NCI-H2227 (cell line): Measurements from ENCODE around the gene KRTAP10-11.
"Not testable (repeated sequence)": the region's sequence is repeated elsewhere in the genome, so short reads cannot be mapped to it uniquely, and the experiment has no call there.

Experiments used
- DNase-seq: peaks from one replicate; lab custom pipeline; 2025; ENCODE audit not compliant: unreplicated experiment; lab: John Stamatoyannopoulos, UW

Gene KRTAP10-11

GRCh38 chr21:44646366-44647221 is at the start of gene KRTAP10-11:
Gene KRTAP10-11 (plus strand): TSS chr21:44646414. CDS start chr21:44646459, 45 bp downstream.
- peak; percentile 23 for DNase-seq

GRCh38 chr21:44598061-44598460 is 48.2 kb upstream of the KRTAP10-11 start:
- DNase-seq: peak; percentile 43

- DNase-seq: no peak
Measured at GRCh38 chr21:44599264-44600029, 46.8 kb upstream of the KRTAP10-11 start.

- not testable (repeated sequence) for DNase-seq
Measured at GRCh38 chr21:44600118-44600978, 45.9 kb upstream of the KRTAP10-11 start, which contains the start of gene KRTAP10-7. Gene KRTAP10-7 (plus strand): TSS chr21:44600597. CDS start chr21:44600622, 25 bp downstream.

- peak; percentile 14 for DNase-seq
Measured at GRCh38 chr21:44601091-44601490, 45.1 kb upstream of the KRTAP10-11 start.

GRCh38 chr21:44601596-44602462 is 44.4 kb upstream of the KRTAP10-11 start:
- DNase-seq: no peak

- no peak for DNase-seq
Measured at GRCh38 chr21:44602463-44602850, 43.8 kb upstream of the KRTAP10-11 start.

GRCh38 chr21:44603109-44603875 is 42.9 kb upstream of the KRTAP10-11 start:
- no peak for DNase-seq

- DNase-seq: no peak
Measured at GRCh38 chr21:44603911-44604310, 42.3 kb upstream of the KRTAP10-11 start.

GRCh38 chr21:44606495-44606894 is 39.7 kb upstream of the KRTAP10-11 start:
- no peak for DNase-seq

- DNase-seq: no peak
Measured at GRCh38 chr21:44609193-44609592, 37.0 kb upstream of the KRTAP10-11 start.

GRCh38 chr21:44610157-44610843 is 35.9 kb upstream of the KRTAP10-11 start:
- not testable (repeated sequence) for DNase-seq

GRCh38 chr21:44611551-44611950 is 34.7 kb upstream of the KRTAP10-11 start:
- DNase-seq: no peak

- DNase-seq: no peak
Measured at GRCh38 chr21:44612029-44612486, 34.2 kb upstream of the KRTAP10-11 start, which contains the start of gene KRTAP10-8. Gene KRTAP10-8 (plus strand): TSS chr21:44612079. CDS start chr21:44612101, 22 bp downstream.

GRCh38 chr21:44612669-44613229 is 33.5 kb upstream of the KRTAP10-11 start:
- no peak for DNase-seq

GRCh38 chr21:44613386-44614155 is 32.6 kb upstream of the KRTAP10-11 start:
- no peak for DNase-seq

- DNase-seq: no peak
Measured at GRCh38 chr21:44614161-44614631, 32.0 kb upstream of the KRTAP10-11 start.
